ENCODE measurements around the gene ESR2.
"Not testable (repeated sequence)": the region's sequence is repeated elsewhere in the genome, so short reads cannot be mapped to it uniquely, and the experiment has no call there.

Gene ESR2

GRCh38 chr14:64194404-64194803 is 99.8 kb downstream of the ESR2 start:
- Mint-ChIP-seq H3K9me3 (no peaks in the 10 kb centered on the region), H3K4me1 (peaks cover 40 to 44% of the 10 kb centered on the region in 2 donors), H3K27ac (peak overlapping the region; percentile 75), H3K4me3 (no peak overlapping the region), H3K27me3 (no peaks in the 10 kb centered on the region), H3K36me3 (peaks cover 1 to 11% of the 10 kb centered on the region in 2 donors)
- DNase-seq (no peak), ATAC-seq (replicated peaks) (no peak)

- Mint-ChIP-seq H3K27me3 (no peaks in the 10 kb centered on the region), H3K36me3 (peaks cover 1 to 11% of the 10 kb centered on the region in 2 donors), H3K9me3 (no peaks in the 10 kb centered on the region), H3K27ac (no peak overlapping the region), H3K4me3 (no peak overlapping the region), H3K4me1 (peaks cover 39 to 44% of the 10 kb centered on the region in 2 donors)
- DNase-seq = no peak
- ATAC-seq (replicated peaks) = no peak
These were observed 100.3 kb downstream of the ESR2 start for GRCh38 chr14:64193821-64194220.

- H3K4me1 Mint-ChIP-seq = peaks cover 27 to 33% of the 10 kb centered on the region in 2 donors
- H3K4me3 Mint-ChIP-seq = no peak overlapping the region
- no peaks in the 10 kb centered on the region for H3K9me3 Mint-ChIP-seq
- DNase-seq (no peak), ATAC-seq (replicated peaks) (no peak)
- no peaks in the 10 kb centered on the region for H3K27me3 Mint-ChIP-seq
- H3K36me3 Mint-ChIP-seq = peaks cover 1 to 18% of the 10 kb centered on the region in 2 donors
- no peak overlapping the region for H3K27ac Mint-ChIP-seq
These were observed 102.4 kb downstream of the ESR2 start for GRCh38 chr14:64191756-64192155.

- no peak for DNase-seq
- no peak for ATAC-seq (replicated peaks)
- Mint-ChIP-seq H3K36me3 (peaks cover 4 to 18% of the 10 kb centered on the region in 2 donors), H3K4me3 (no peak overlapping the region), H3K27ac (no peak overlapping the region), H3K4me1 (peaks cover 23 to 26% of the 10 kb centered on the region in 2 donors), H3K9me3 (no peaks in the 10 kb centered on the region), H3K27me3 (no peaks in the 10 kb centered on the region)
These were observed 103.1 kb downstream of the ESR2 start for GRCh38 chr14:64190974-64191502.

- ATAC-seq (replicated peaks) (no peak), DNase-seq (no peak)
- no peak overlapping the region for H3K27ac Mint-ChIP-seq
- H3K9me3 Mint-ChIP-seq = no peaks in the 10 kb centered on the region
- no peaks in the 10 kb centered on the region for H3K27me3 Mint-ChIP-seq
- H3K36me3 Mint-ChIP-seq = peaks cover 7 to 27% of the 10 kb centered on the region in 2 donors
- H3K4me1 Mint-ChIP-seq = peaks cover 0 to 5% of the 10 kb centered on the region in 2 donors
- H3K4me3 Mint-ChIP-seq = no peak overlapping the region
These were observed 106.8 kb downstream of the ESR2 start for GRCh38 chr14:64187331-64187730.

GRCh38 chr14:64186231-64187129 is 107.7 kb downstream of the ESR2 start:
- Mint-ChIP-seq H3K36me3 (peaks cover 7 to 27% of the 10 kb centered on the region in 2 donors), H3K27ac (no peak overlapping the region), H3K27me3 (no peaks in the 10 kb centered on the region), H3K9me3 (no peaks in the 10 kb centered on the region), H3K4me1 (peaks cover 0 to 4% of the 10 kb centered on the region in 2 donors), H3K4me3 (no peak overlapping the region)
- DNase-seq = no peak
- no peak for ATAC-seq (replicated peaks)

- peaks cover 10 to 20% of the 10 kb centered on the region in 2 donors for H3K36me3 Mint-ChIP-seq
- H3K27me3 Mint-ChIP-seq = no peaks in the 10 kb centered on the region
- H3K9me3 Mint-ChIP-seq = no peaks in the 10 kb centered on the region
- no peaks in the 10 kb centered on the region for H3K4me1 Mint-ChIP-seq
- no peak for DNase-seq
- no peak overlapping the region for H3K27ac Mint-ChIP-seq
- no peak for ATAC-seq (replicated peaks)
- no peak overlapping the region for H3K4me3 Mint-ChIP-seq
These were observed 109.0 kb downstream of the ESR2 start for GRCh38 chr14:64185184-64185583.

- Mint-ChIP-seq H3K36me3 (peaks cover 10 to 20% of the 10 kb centered on the region in 2 donors), H3K4me1 (no peaks in the 10 kb centered on the region)
These were observed 110.0 kb downstream of the ESR2 start for GRCh38 chr14:64184103-64184729.

GRCh38 chr14:64182908-64183307 is 111.3 kb downstream of the ESR2 start:
- H3K27ac Mint-ChIP-seq; H3K4me3 Mint-ChIP-seq; H3K9me3 Mint-ChIP-seq; H3K27me3 Mint-ChIP-seq; H3K4me1 Mint-ChIP-seq; ATAC-seq (replicated peaks); DNase-seq: not testable (repeated sequence)
- peaks cover 10 to 13% of the 10 kb centered on the region in 2 donors for H3K36me3 Mint-ChIP-seq

More at GRCh38 chr14:64184103-64184729, 110.0 kb downstream of the ESR2 start:
- DNase-seq = no peak
- no peaks in the 10 kb centered on the region for H3K9me3 Mint-ChIP-seq
- H3K4me3 Mint-ChIP-seq = no peak overlapping the region
- H3K27me3 Mint-ChIP-seq = no peaks in the 10 kb centered on the region
- H3K27ac Mint-ChIP-seq = no peak overlapping the region
- ATAC-seq (replicated peaks) = no peak

- DNase-seq (no peak), ATAC-seq (replicated peaks) (no peak)
- no peaks in the 10 kb centered on the region for H3K9me3 Mint-ChIP-seq
- H3K4me3 Mint-ChIP-seq = no peak overlapping the region
- peaks cover 4 to 7% of the 10 kb centered on the region in 2 donors for H3K4me1 Mint-ChIP-seq
- no peak overlapping the region for H3K27ac Mint-ChIP-seq
- H3K27me3 Mint-ChIP-seq = no peaks in the 10 kb centered on the region
- peaks cover 10 to 15% of the 10 kb centered on the region in 2 donors for H3K36me3 Mint-ChIP-seq
These were observed 115.4 kb downstream of the ESR2 start for GRCh38 chr14:64178814-64179213.

- Mint-ChIP-seq H3K4me3 (no peak overlapping the region), H3K27me3 (no peaks in the 10 kb centered on the region), H3K4me1 (peaks cover 4 to 7% of the 10 kb centered on the region in 2 donors), H3K36me3 (peaks cover 9 to 18% of the 10 kb centered on the region in 2 donors), H3K27ac (no peak overlapping the region), H3K9me3 (no peaks in the 10 kb centered on the region)
- no peak for DNase-seq
- ATAC-seq (replicated peaks) = peak; percentile 57 to 69
These were observed 117.8 kb downstream of the ESR2 start for GRCh38 chr14:64176330-64176729.

- Mint-ChIP-seq H3K27ac (no peak overlapping the region), H3K36me3 (peaks cover 5 to 14% of the 10 kb centered on the region in 2 donors), H3K4me3 (no peak overlapping the region), H3K9me3 (no peaks in the 10 kb centered on the region), H3K4me1 (peaks cover 7 to 8% of the 10 kb centered on the region in 2 donors), H3K27me3 (no peaks in the 10 kb centered on the region)
- no peak for DNase-seq
- ATAC-seq (replicated peaks) = peak; percentile 43 to 48
These were observed 119.0 kb downstream of the ESR2 start for GRCh38 chr14:64174922-64175782.

- ATAC-seq (replicated peaks) (peak; percentile 49 to 86), DNase-seq (peak; percentile 9)
- H3K27ac Mint-ChIP-seq = peak overlapping the region; percentile 37
- no peaks in the 10 kb centered on the region for H3K9me3 Mint-ChIP-seq
- peaks cover 0 to 3% of the 10 kb centered on the region in 2 donors for H3K4me1 Mint-ChIP-seq
- H3K4me3 Mint-ChIP-seq = no peak overlapping the region
- H3K27me3 Mint-ChIP-seq = no peaks in the 10 kb centered on the region
- peaks cover 5 to 8% of the 10 kb centered on the region in 2 donors for H3K36me3 Mint-ChIP-seq
These were observed 124.0 kb downstream of the ESR2 start for GRCh38 chr14:64170181-64170580.

GRCh38 chr14:64159588-64159987 is 134.6 kb downstream of the ESR2 start:
- Mint-ChIP-seq H3K27me3 (no peaks in the 10 kb centered on the region), H3K27ac (no peak overlapping the region), H3K4me3 (no peak overlapping the region), H3K36me3 (peaks cover 4% of the 10 kb centered on the region in 2 donors), H3K9me3 (no peaks in the 10 kb centered on the region), H3K4me1 (peaks cover 7 to 10% of the 10 kb centered on the region in 2 donors)
- no peak for DNase-seq
- peak; percentile 34 to 48 for ATAC-seq (replicated peaks)
